ENCODE data around the gene POM121C.
"Not testable (repeated sequence)": the region's sequence is repeated elsewhere in the genome, so short reads cannot be mapped to it uniquely, and the experiment has no call there.

GRCh38 chr7:75421798-75422710, 64.0 kb downstream of the POM121C start:
- TF ChIP-seq, protein P1, sequence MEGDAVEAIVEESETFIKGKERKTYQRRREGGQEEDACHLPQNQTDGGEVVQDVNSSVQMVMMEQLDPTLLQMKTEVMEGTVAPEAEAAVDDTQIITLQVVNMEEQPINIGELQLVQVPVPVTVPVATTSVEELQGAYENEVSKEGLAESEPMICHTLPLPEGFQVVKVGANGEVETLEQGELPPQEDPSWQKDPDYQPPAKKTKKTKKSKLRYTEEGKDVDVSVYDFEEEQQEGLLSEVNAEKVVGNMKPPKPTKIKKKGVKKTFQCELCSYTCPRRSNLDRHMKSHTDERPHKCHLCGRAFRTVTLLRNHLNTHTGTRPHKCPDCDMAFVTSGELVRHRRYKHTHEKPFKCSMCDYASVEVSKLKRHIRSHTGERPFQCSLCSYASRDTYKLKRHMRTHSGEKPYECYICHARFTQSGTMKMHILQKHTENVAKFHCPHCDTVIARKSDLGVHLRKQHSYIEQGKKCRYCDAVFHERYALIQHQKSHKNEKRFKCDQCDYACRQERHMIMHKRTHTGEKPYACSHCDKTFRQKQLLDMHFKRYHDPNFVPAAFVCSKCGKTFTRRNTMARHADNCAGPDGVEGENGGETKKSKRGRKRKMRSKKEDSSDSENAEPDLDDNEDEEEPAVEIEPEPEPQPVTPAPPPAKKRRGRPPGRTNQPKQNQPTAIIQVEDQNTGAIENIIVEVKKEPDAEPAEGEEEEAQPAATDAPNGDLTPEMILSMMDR (IDR thresholded peaks at IDR 0.05), result not testable (repeated sequence)
- not testable (repeated sequence) for TF ChIP-seq POLR2A (IDR thresholded peaks at IDR 0.05)

Measured in body of pancreas (tissue), 4 donors.